ENCODE measurements around the gene HEYL. TPM values are rescaled to one million over a fixed set of nuclear protein-coding genes. Genes with fewer than 3 reads are reported as not detected.
"Not testable (repeated sequence)": the region's sequence is repeated elsewhere in the genome, so short reads cannot be mapped to it uniquely, and the experiment has no call there.

Gene HEYL
- total and polyA plus RNA-seq, 9 donors = 1.8 to 27.2 (median 11.3) TPM

DNA sequence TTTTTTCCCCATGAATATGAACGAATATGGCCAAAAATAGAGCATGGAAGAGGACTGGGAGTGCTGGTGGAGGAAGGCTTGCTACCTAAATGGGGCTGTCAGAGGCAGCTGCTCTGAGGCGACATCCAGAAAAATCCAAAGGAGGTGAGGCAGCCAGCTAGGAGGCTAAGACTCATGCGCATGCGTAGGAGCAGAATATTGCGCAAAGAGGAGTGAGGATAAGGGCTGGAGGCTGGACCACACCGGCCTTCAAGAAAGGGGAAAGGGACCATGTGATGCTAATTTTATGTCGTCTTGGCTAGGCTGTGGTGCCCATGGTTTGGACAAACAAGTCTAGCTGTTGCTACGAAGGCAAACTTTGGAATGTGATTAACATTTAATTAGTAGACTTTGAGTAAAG is 30.5 kb downstream of the HEYL start:
- H3K27ac ChIP-seq = no peak overlapping the region
- no peaks in the 10 kb centered on the region for H3K36me3 ChIP-seq
- H3K27me3 ChIP-seq = no peaks in the 10 kb centered on the region
- no peak for DNase-seq
- TF ChIP-seq EP300 (IDR thresholded peaks at IDR 0.05) (no peak), POLR2A (IDR thresholded peaks at IDR 0.05) (no peak)
- TF ChIP-seq, protein P1, sequence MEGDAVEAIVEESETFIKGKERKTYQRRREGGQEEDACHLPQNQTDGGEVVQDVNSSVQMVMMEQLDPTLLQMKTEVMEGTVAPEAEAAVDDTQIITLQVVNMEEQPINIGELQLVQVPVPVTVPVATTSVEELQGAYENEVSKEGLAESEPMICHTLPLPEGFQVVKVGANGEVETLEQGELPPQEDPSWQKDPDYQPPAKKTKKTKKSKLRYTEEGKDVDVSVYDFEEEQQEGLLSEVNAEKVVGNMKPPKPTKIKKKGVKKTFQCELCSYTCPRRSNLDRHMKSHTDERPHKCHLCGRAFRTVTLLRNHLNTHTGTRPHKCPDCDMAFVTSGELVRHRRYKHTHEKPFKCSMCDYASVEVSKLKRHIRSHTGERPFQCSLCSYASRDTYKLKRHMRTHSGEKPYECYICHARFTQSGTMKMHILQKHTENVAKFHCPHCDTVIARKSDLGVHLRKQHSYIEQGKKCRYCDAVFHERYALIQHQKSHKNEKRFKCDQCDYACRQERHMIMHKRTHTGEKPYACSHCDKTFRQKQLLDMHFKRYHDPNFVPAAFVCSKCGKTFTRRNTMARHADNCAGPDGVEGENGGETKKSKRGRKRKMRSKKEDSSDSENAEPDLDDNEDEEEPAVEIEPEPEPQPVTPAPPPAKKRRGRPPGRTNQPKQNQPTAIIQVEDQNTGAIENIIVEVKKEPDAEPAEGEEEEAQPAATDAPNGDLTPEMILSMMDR (IDR thresholded peaks at IDR 0.05) = no peak
- 83 to 88% (median 86%) methylated on average over 8 of the region's 8 CpGs for WGBS, 3 donors
- H3K9me3 ChIP-seq = no peaks in the 10 kb centered on the region
- intact Hi-C loops (cut with DNase I) = loop anchor here in 3 of 4 donors (2.0 to 10.0 kb wide), 3 partner anchors 42 to 113 kb away; no protein-coding TSS in a partner anchor
- H3K4me1 ChIP-seq (ENCODE audit: insufficient read depth) = no peaks in the 10 kb centered on the region
- no peak overlapping the region for H3K4me3 ChIP-seq

DNA sequence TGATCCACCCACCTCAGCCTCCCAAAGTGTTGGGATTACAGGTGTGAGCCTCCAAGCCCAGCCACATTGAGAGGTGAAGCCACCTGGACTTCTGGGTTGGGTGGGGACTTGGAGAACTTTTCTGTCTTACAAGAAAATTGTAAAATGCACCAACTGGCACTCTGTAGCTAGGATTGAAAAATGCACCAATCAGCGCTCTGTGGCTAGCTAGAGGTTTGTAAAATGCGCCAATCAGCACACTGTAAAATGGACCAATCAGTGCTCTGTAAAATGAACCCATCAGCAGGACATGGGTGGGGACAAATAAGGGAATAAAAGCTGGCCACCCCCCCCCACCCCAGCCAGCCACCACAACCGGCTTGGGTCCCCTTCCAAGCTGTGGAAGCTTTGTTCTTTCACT is 35.8 kb downstream of the HEYL start:
- DNase-seq; H3K27ac ChIP-seq; H3K36me3 ChIP-seq; H3K9me3 ChIP-seq; H3K4me1 ChIP-seq (ENCODE audit: insufficient read depth); H3K27me3 ChIP-seq; H3K4me3 ChIP-seq: not testable (repeated sequence)
- 69 to 76% (median 72%) methylated on average over 3 of the region's 3 CpGs for WGBS, 3 donors
- intact Hi-C loops (cut with DNase I) = loop anchor here in 1 of 4 donors (10.0 kb wide), 1 partner anchor 111 kb away; no protein-coding TSS in a partner anchor

DNA sequence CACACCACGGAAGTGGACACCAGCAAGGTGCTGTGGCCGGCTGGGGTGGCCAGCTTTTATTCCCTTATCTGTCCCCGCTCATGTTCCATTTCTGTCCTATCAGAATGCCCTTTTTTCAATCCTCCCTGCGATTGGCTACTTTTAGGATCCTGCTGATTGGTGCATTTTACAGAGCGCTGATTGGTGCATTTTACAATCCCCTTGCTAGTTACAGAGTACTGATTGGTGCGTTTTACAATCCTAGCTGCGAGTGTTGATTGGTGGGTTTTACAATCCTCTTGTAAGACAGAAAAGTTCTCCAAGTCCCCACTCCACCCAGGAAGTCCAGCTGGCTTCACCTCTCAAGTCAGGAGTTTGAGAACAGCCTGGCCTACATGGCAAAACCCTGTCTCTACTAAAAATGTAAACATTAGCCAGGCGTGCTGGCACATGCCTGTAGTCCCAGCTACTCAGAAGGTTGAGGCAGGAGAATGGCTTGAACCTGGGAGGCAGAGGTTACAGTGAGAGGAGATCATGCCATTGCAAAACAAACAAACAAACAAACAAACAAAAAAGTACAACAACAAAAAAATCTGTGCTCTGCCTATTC is 37.7 kb downstream of the HEYL start:
- H3K27ac ChIP-seq; H3K36me3 ChIP-seq; H3K4me1 ChIP-seq (ENCODE audit: insufficient read depth); H3K4me3 ChIP-seq; DNase-seq; H3K9me3 ChIP-seq; H3K27me3 ChIP-seq: not testable (repeated sequence)
- intact Hi-C loops (cut with DNase I) = loop anchor here in 1 of 4 donors (10.0 kb wide), 1 partner anchor 113 kb away; no protein-coding TSS in a partner anchor
- 87 to 92% (median 90%) methylated on average over 8 of the region's 8 CpGs for WGBS, 3 donors

DNA sequence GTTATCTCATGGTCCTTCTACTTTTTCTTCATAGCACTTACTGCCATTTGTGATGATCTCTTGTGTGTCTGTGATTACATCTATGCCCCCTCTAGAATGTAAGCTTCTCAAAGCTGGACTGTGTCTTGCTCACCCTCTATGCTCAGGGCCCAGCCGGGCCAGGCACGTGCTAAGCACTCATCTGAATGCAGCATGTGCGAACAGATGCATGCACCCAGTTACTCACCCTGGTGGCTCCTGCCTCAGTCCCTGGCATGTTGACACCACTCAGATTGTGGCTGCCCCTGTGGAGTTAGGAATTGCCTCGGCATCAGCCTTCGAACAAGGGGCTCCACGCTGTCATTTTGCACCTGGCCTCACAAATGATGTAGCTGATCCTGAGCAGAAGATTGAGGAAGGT is 43.3 kb downstream of the HEYL start:
- Histone ChIP-seq H3K4me1 (ENCODE audit: insufficient read depth) (no peaks in the 10 kb centered on the region), H3K27me3 (no peaks in the 10 kb centered on the region), H3K4me3 (no peak overlapping the region), H3K9me3 (no peaks in the 10 kb centered on the region), H3K36me3 (no peaks in the 10 kb centered on the region), H3K27ac (no peak overlapping the region)
- WGBS, 3 donors = 86 to 91% (median 88%) methylated on average over 6 of the region's 6 CpGs
- DNase-seq = no peak
- TF ChIP-seq, protein P1 (IDR thresholded peaks at IDR 0.05) = no peak
- TF ChIP-seq POLR2A (IDR thresholded peaks at IDR 0.05) (no peak), EP300 (IDR thresholded peaks at IDR 0.05) (no peak)
- intact Hi-C loops (cut with DNase I) = no loop called here

DNA sequence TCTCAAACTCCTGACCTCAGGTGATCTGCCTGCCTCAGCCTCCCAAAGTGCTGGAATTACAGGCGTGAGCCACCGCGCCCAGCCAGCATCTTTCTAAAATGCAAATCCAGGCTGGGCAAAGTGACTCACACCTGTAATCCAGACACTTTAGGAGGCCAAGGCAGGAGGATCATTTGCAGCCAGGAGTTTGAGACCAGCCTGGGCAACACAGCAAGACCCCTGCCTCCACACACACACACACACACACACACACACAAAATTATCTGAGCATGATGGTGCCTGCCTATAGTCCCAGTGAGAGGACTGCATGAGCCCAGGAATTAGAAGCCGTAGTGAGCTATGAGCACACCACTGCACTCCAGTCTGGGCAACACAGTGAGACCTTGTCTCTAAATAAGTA is 46.1 kb downstream of the HEYL start:
- Histone ChIP-seq H3K4me3 (no peak overlapping the region), H3K4me1 (ENCODE audit: insufficient read depth) (no peaks in the 10 kb centered on the region), H3K27me3 (no peaks in the 10 kb centered on the region), H3K9me3 (no peaks in the 10 kb centered on the region), H3K36me3 (no peaks in the 10 kb centered on the region), H3K27ac (no peak overlapping the region)
- WGBS, 3 donors = 97 to 98% (median 98%) methylated on average over 4 of the region's 4 CpGs
- intact Hi-C loops (cut with DNase I) = no loop called here
- DNase-seq = no peak
- TF ChIP-seq, protein P1 (IDR thresholded peaks at IDR 0.05) = no peak
- TF ChIP-seq POLR2A (IDR thresholded peaks at IDR 0.05) (no peak), EP300 (IDR thresholded peaks at IDR 0.05) (no peak)
